Body of pancreas (tissue), 4 donors: ENCODE results near the gene ANKRD2. TPM values are rescaled to one million over a fixed set of nuclear protein-coding genes. Genes with fewer than 3 reads are reported as not detected.

ENCODE experiments used
- ATAC-seq: fragments of 150-250 bp; one replicate; pipeline ENCODE4 v1.9.1; 2016
- DNase-seq, 4 donors: peaks; one replicate each; pipeline ENCODE4 v3.0.0-alpha.2; 2019
- H3K27ac ChIP-seq, 4 donors: fragments of 200-600 bp; sonication (generic); 1 replicate in 3 of 4; 2 replicates in 1 of 4; pipeline versions ENCODE4 v1.5.1 to v1.6.1; 2016 to 2019; ENCODE audit warnings: mild to moderate bottlenecking in 1 of 4, mixed read lengths in 1 of 4, moderate library complexity in 1 of 4
- H3K27me3 ChIP-seq, 2 donors: fragments of 200-600 bp; sonication (generic); one replicate each; pipeline ENCODE4 v1.6.0; 2016; ENCODE audit warnings: mild to moderate bottlenecking in 1 of 2
- H3K36me3 ChIP-seq, 2 donors: fragments of 200-600 bp; sonication (generic); replicated peaks in 1 of 2; 2 replicates each; pipeline ENCODE4 v1.5.1; 2016; ENCODE audit warnings: low read depth in 2 of 2; ENCODE audit not compliant: insufficient read depth in 1 of 2
- H3K4me1 ChIP-seq: fragments of 200-600 bp; sonication (generic); one replicate; pipeline ENCODE4 v1.6.0; 2016
- H3K4me3 ChIP-seq, 2 donors: fragments of 200-600 bp; sonication (generic); 1 replicate in 1 of 2; 2 replicates in 1 of 2; pipeline ENCODE4 v1.5.1; 2016 to 2019
- H3K9me3 ChIP-seq, 3 donors: fragments of 200-600 bp; sonication (generic); 1 replicate in 2 of 3; 2 replicates in 1 of 3; pipeline ENCODE4 v1.5.1; 2016
- POLR2A ChIP-seq, 3 donors: fragments of 450-650 bp; IDR thresholded peaks; one replicate each; pipeline ENCODE4 v1.6.1; 2016; ENCODE audit warnings: antibody characterized with exemption in 3 of 3, mild to moderate bottlenecking in 2 of 3
- WGBS, 2 donors: methylation state at CpG; one replicate each; pipeline ENCODE4 v1.1.5; 2017; 5-methylcytosine and 5-hydroxymethylcytosine counted together
- intact Hi-C: fragments of 100-400 bp; cut with DNase I; formaldehyde crosslinking; loops from one replicate; pipeline ENCODE4 v1.15.1; 2023
- total RNA-seq, 2 donors: library from RNA; depleted of rRNA; stranded (reverse); fragments of >200 nt; gene quantifications; one replicate each; pipeline ENCODE4 v1.1.0, GENCODE V29; 2016
- TF ChIP-seq, protein P1 (sequence below), 7 experiments: fragments of 450-650 bp in 4 of 7; fragments of 200-600 bp in 3 of 7; sonication (generic) in 3 of 7; IDR thresholded peaks; one replicate each; pipeline ENCODE4 v1.5.1; 2016 to 2019; ENCODE audit warnings: antibody characterized with exemption in 7 of 7

The ANKRD2 gene
- total RNA-seq, 2 donors from 2014 or later: not detected

GRCh38 chr10:97583476-97583875, 10.9 kb downstream of the ANKRD2 start:
- no peak for DNase-seq
- 89% methylated on average over 13 of the region's 13 CpGs; no CpG with 5 or more reads in 1 of the 2 donors for WGBS, 2 donors
- H3K4me3 ChIP-seq: no peak overlapping the region
- peak overlapping the region in 3 of 4 donors; percentile 80 to 83 (median 82) for H3K27ac ChIP-seq
- no peak for TF ChIP-seq POLR2A (IDR thresholded peaks at IDR 0.05)
- TF ChIP-seq, protein P1, sequence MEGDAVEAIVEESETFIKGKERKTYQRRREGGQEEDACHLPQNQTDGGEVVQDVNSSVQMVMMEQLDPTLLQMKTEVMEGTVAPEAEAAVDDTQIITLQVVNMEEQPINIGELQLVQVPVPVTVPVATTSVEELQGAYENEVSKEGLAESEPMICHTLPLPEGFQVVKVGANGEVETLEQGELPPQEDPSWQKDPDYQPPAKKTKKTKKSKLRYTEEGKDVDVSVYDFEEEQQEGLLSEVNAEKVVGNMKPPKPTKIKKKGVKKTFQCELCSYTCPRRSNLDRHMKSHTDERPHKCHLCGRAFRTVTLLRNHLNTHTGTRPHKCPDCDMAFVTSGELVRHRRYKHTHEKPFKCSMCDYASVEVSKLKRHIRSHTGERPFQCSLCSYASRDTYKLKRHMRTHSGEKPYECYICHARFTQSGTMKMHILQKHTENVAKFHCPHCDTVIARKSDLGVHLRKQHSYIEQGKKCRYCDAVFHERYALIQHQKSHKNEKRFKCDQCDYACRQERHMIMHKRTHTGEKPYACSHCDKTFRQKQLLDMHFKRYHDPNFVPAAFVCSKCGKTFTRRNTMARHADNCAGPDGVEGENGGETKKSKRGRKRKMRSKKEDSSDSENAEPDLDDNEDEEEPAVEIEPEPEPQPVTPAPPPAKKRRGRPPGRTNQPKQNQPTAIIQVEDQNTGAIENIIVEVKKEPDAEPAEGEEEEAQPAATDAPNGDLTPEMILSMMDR (IDR thresholded peaks at IDR 0.05): no peak
- intact Hi-C loops: no loop called here
- peaks cover 23% of the 10 kb centered on the region for H3K4me1 ChIP-seq
- H3K36me3 ChIP-seq: no peaks in the 10 kb centered on the region
- H3K9me3 ChIP-seq: no peaks in the 10 kb centered on the region
- no peaks in the 10 kb centered on the region for H3K27me3 ChIP-seq
- no peak for ATAC-seq

DNA sequence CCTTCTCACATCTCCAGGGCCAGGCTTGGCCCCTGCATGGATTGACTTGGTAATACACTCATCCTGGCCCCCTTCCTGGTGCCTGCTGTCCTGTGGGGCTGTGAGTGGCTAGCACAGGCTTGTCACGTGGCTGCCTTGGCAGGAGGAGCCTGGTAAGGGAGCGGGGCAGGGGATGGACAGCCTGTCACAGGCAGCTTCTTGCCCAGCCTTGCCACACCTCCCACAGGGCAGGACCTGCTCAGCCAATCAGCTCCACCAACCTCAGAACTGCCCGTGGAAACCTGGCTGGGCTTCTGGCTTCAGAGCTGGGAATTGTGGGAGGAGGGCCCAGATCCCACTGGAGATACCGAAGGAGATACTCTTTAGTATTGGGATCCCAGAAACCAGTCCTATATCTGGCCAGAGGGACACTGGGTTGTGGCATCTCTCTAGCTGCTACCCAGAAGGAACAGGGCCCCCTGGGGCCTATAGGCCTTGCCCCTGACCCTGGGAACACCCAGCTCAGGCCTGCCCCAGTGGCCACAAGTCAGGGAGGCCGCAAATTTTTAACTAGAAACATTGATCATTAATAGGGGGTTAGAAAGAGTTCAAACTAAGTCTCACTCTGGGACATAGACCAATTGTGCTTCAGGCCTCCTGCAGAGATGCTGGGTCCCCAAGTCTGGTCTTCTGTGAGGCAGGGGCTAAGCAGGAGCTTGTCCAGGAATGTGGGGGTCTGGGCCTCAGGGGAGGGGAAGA, 11.7 kb downstream of the ANKRD2 start, which contains the start of gene HOGA1:
TSS of gene HOGA1 (plus strand) at position 330 of the 738 bp plus-strand sequence. CDS start at position 645, 315 bp downstream.
- peak; percentile 88 for ATAC-seq
- Histone ChIP-seq H3K9me3 (no peaks in the 10 kb centered on the region), H3K27me3 (no peaks in the 10 kb centered on the region), H3K36me3 (no peaks in the 10 kb centered on the region), H3K4me1 (peaks cover 26% of the 10 kb centered on the region), H3K4me3 (no peak within 1 kb of the TSS), H3K27ac (peak within 1 kb of the TSS; percentile 80 to 83 (median 82))
- intact Hi-C loops: no loop called here
- 41 to 42% methylated on average over 3 to 5 of the region's 5 CpGs for WGBS, 2 donors
- TF ChIP-seq POLR2A (IDR thresholded peaks at IDR 0.05): peak in 2 of 3 donors; percentile 62 to 68
- TF ChIP-seq, protein P1 (IDR thresholded peaks at IDR 0.05): no peak
- DNase-seq: peak; percentile 72 to 88 (median 84)

DNA sequence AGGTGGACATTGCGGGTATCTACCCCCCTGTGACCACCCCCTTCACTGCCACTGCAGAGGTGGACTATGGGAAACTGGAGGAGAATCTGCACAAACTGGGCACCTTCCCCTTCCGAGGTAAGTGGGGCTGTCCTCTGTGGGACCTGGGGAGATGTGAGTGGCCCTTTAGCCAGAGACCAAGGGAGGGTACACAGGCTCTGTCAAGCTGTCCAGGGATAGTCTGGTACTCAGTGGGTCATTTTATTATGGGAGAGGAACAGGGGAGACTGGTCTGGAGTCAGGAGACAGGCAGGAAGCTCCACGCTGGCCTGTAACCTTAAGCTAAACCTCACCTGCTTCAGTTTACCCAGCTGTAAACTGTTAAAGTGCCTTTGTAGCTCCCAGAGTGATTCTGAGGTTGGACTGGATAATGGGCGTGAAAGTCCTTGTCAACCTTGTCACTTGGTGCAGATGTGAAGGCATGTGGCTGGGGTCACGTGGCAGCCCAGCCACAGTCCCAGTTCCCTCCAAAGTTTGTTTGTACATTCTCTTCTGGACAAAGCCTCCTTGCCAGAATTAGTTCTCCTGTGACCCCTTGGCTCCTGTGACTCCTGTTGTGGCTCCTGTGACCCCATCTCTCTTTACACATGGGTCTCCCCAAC, 12.3 kb downstream of the ANKRD2 start:
- no peak for DNase-seq
- H3K9me3 ChIP-seq: no peaks in the 10 kb centered on the region
- TF ChIP-seq, protein P1 (IDR thresholded peaks at IDR 0.05): no peak
- TF ChIP-seq POLR2A (IDR thresholded peaks at IDR 0.05): peak in 1 of 3 donors; percentile 1
- no peaks in the 10 kb centered on the region for H3K27me3 ChIP-seq
- H3K27ac ChIP-seq: peak overlapping the region; percentile 80 to 83 (median 82)
- 37 to 51% methylated on average over 3 to 5 of the region's 5 CpGs for WGBS, 2 donors
- H3K36me3 ChIP-seq: no peaks in the 10 kb centered on the region
- peaks cover 33% of the 10 kb centered on the region for H3K4me1 ChIP-seq
- H3K4me3 ChIP-seq: no peak overlapping the region
- intact Hi-C loops: no loop called here
- ATAC-seq: peak; percentile 23

DNA sequence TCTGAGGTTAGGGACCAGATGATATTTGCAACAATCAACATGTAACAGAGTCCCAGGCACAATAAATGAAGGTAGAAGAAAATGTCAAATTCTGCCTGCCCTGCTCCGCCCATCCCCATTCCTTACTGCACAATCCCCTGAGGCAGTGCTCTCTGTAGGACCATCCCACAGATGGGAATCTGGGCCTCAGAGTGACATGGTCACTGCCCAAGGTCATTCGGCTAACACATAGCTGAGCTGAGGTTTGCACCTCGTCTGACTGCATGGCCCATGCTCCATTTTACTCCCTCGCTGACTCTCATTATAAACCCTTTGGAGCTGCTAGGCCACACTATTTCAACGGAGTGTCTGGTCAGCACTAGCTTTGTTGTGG, 12.8 kb downstream of the ANKRD2 start:
- H3K27me3 ChIP-seq: no peaks in the 10 kb centered on the region
- DNase-seq: no peak
- intact Hi-C loops: no loop called here
- 61 to 75% methylated on average over 5 of the region's 5 CpGs for WGBS, 2 donors
- TF ChIP-seq, protein P1 (IDR thresholded peaks at IDR 0.05): no peak
- TF ChIP-seq POLR2A (IDR thresholded peaks at IDR 0.05): no peak
- H3K4me3 ChIP-seq: no peak overlapping the region
- H3K36me3 ChIP-seq: no peaks in the 10 kb centered on the region
- peak overlapping the region; percentile 80 to 83 (median 82) for H3K27ac ChIP-seq
- no peaks in the 10 kb centered on the region for H3K9me3 ChIP-seq
- no peak for ATAC-seq
- peaks cover 38% of the 10 kb centered on the region for H3K4me1 ChIP-seq
